IgD-negative memory B cell (primary cell): Measurements from ENCODE around the gene SORBS1. TPM values are rescaled to one million over a fixed set of nuclear protein-coding genes. Genes with fewer than 3 reads are reported as not detected.

Experiments
- H3K27ac Mint-ChIP-seq, 3 donors: one replicate each; pipeline ENCODE4 v1.8.0; 2020 to 2022; ENCODE audit warnings: mild to moderate bottlenecking in 3 of 3, mixed read lengths in 3 of 3, moderate library complexity in 1 of 3
- H3K27me3 Mint-ChIP-seq: one replicate; pipeline ENCODE4 v1.8.0; 2021; ENCODE audit warnings: mixed read lengths
- H3K36me3 Mint-ChIP-seq: one replicate; pipeline ENCODE4 v1.8.0; 2020; ENCODE audit warnings: mild to moderate bottlenecking, mixed read lengths
- H3K4me1 Mint-ChIP-seq, 3 donors: one replicate each; pipeline ENCODE4 v1.8.0; 2020 to 2022; ENCODE audit warnings: mixed read lengths in 3 of 3, mild to moderate bottlenecking in 1 of 3
- H3K4me3 Mint-ChIP-seq, 4 donors: one replicate each; pipeline ENCODE4 v1.8.0; 2020 to 2022; ENCODE audit warnings: mild to moderate bottlenecking in 4 of 4, mixed read lengths in 4 of 4, moderate library complexity in 3 of 4
- H3K9me3 Mint-ChIP-seq, 3 donors: one replicate each; pipeline ENCODE4 v1.8.0; 2020 to 2021; ENCODE audit warnings: mixed read lengths in 3 of 3, mild to moderate bottlenecking in 1 of 3
- polyA plus RNA-seq: library from polyadenylated mRNA; unstranded; fragments of 300-500 nt; fragmentation: Illumina TruSeq; gene quantifications from one replicate; pipeline ENCODE4 v1.2.3, GENCODE V29; 2021

The SORBS1 gene
- polyA plus RNA-seq, 1 donor from 2014 or later = 0.41 TPM

- Mint-ChIP-seq H3K36me3 (peaks cover 3% of the 10 kb centered on the region), H3K9me3 (no peaks in the 10 kb centered on the region), H3K27ac (no peak overlapping the region), H3K4me3 (no peak overlapping the region), H3K4me1 (peaks cover 0 to 7% (median 0%) of the 10 kb centered on the region in 3 donors), H3K27me3 (peaks cover 3% of the 10 kb centered on the region)
Measured at GRCh38 chr10:95522117-95522516, 39.1 kb downstream of the SORBS1 start.

GRCh38 chr10:95520617-95521016 is 40.6 kb downstream of the SORBS1 start:
- Mint-ChIP-seq H3K27me3 (peaks cover 3% of the 10 kb centered on the region), H3K9me3 (no peaks in the 10 kb centered on the region), H3K36me3 (peaks cover 3% of the 10 kb centered on the region), H3K27ac (no peak overlapping the region), H3K4me1 (peaks cover 0 to 7% (median 0%) of the 10 kb centered on the region in 3 donors), H3K4me3 (no peak overlapping the region)

GRCh38 chr10:95518455-95519452 is 42.4 kb downstream of the SORBS1 start:
- Mint-ChIP-seq H3K9me3 (no peaks in the 10 kb centered on the region), H3K36me3 (peaks cover 3% of the 10 kb centered on the region), H3K4me3 (no peak overlapping the region), H3K27ac (no peak overlapping the region), H3K27me3 (peaks cover 3% of the 10 kb centered on the region), H3K4me1 (peaks cover 0 to 7% (median 0%) of the 10 kb centered on the region in 3 donors)

GRCh38 chr10:95517536-95518454 is 43.4 kb downstream of the SORBS1 start:
- no peaks in the 10 kb centered on the region for H3K9me3 Mint-ChIP-seq
- H3K4me3 Mint-ChIP-seq = no peak overlapping the region
- H3K27me3 Mint-ChIP-seq = peaks cover 3% of the 10 kb centered on the region
- no peak overlapping the region for H3K27ac Mint-ChIP-seq
- peaks cover 3% of the 10 kb centered on the region for H3K36me3 Mint-ChIP-seq
- H3K4me1 Mint-ChIP-seq = peaks cover 0 to 7% (median 0%) of the 10 kb centered on the region in 3 donors

- H3K27ac Mint-ChIP-seq = no peak overlapping the region
- H3K27me3 Mint-ChIP-seq = no peaks in the 10 kb centered on the region
- H3K4me1 Mint-ChIP-seq = peaks cover 0 to 7% (median 0%) of the 10 kb centered on the region in 3 donors
- no peak overlapping the region for H3K4me3 Mint-ChIP-seq
- H3K9me3 Mint-ChIP-seq = no peaks in the 10 kb centered on the region
- H3K36me3 Mint-ChIP-seq = no peaks in the 10 kb centered on the region
Measured at GRCh38 chr10:95516774-95517373, 44.3 kb downstream of the SORBS1 start.

GRCh38 chr10:95513941-95514392 is 47.2 kb downstream of the SORBS1 start:
- H3K27me3 Mint-ChIP-seq = peaks cover 2% of the 10 kb centered on the region
- H3K9me3 Mint-ChIP-seq = no peaks in the 10 kb centered on the region
- H3K36me3 Mint-ChIP-seq = no peaks in the 10 kb centered on the region
- peaks cover 0 to 8% (median 0%) of the 10 kb centered on the region in 3 donors for H3K4me1 Mint-ChIP-seq
- H3K4me3 Mint-ChIP-seq = no peak overlapping the region
- H3K27ac Mint-ChIP-seq = no peak overlapping the region

- Mint-ChIP-seq H3K27ac (no peak overlapping the region), H3K36me3 (no peaks in the 10 kb centered on the region), H3K9me3 (no peaks in the 10 kb centered on the region), H3K27me3 (peaks cover 2% of the 10 kb centered on the region), H3K4me1 (peaks cover 0 to 8% (median 0%) of the 10 kb centered on the region in 3 donors), H3K4me3 (no peak overlapping the region)
Measured at GRCh38 chr10:95513008-95513589, 48.1 kb downstream of the SORBS1 start.

- H3K9me3 Mint-ChIP-seq = no peaks in the 10 kb centered on the region
- H3K27me3 Mint-ChIP-seq = peaks cover 3% of the 10 kb centered on the region
- no peak overlapping the region for H3K27ac Mint-ChIP-seq
Measured at GRCh38 chr10:95511314-95511713, 49.9 kb downstream of the SORBS1 start.

GRCh38 chr10:95509251-95509650 is 51.9 kb downstream of the SORBS1 start:
- H3K36me3 Mint-ChIP-seq = no peaks in the 10 kb centered on the region
- H3K9me3 Mint-ChIP-seq = no peaks in the 10 kb centered on the region
- H3K27me3 Mint-ChIP-seq = peaks cover 4% of the 10 kb centered on the region
- H3K27ac Mint-ChIP-seq = no peak overlapping the region
- peaks cover 0 to 1% (median 0%) of the 10 kb centered on the region in 3 donors for H3K4me1 Mint-ChIP-seq
- no peak overlapping the region for H3K4me3 Mint-ChIP-seq

More at GRCh38 chr10:95511314-95511713, 49.9 kb downstream of the SORBS1 start:
- H3K36me3 Mint-ChIP-seq = no peaks in the 10 kb centered on the region
- H3K4me1 Mint-ChIP-seq = peaks cover 0 to 1% (median 0%) of the 10 kb centered on the region in 3 donors
- H3K4me3 Mint-ChIP-seq = no peak overlapping the region

- Mint-ChIP-seq H3K27me3 (peaks cover 5% of the 10 kb centered on the region), H3K4me3 (no peak overlapping the region), H3K9me3 (no peaks in the 10 kb centered on the region), H3K4me1 (peaks cover 0 to 1% (median 0%) of the 10 kb centered on the region in 3 donors), H3K27ac (no peak overlapping the region), H3K36me3 (no peaks in the 10 kb centered on the region)
Measured at GRCh38 chr10:95508730-95509129, 52.4 kb downstream of the SORBS1 start.

GRCh38 chr10:95506056-95506737 is 55.0 kb downstream of the SORBS1 start:
- Mint-ChIP-seq H3K4me3 (no peak overlapping the region), H3K27me3 (peaks cover 5% of the 10 kb centered on the region), H3K4me1 (peaks cover 0 to 1% (median 0%) of the 10 kb centered on the region in 3 donors), H3K36me3 (no peaks in the 10 kb centered on the region), H3K9me3 (no peaks in the 10 kb centered on the region), H3K27ac (no peak overlapping the region)

GRCh38 chr10:95505641-95506040 is 55.5 kb downstream of the SORBS1 start:
- H3K9me3 Mint-ChIP-seq = no peaks in the 10 kb centered on the region
- H3K4me1 Mint-ChIP-seq = no peaks in the 10 kb centered on the region
- H3K36me3 Mint-ChIP-seq = no peaks in the 10 kb centered on the region
- H3K27me3 Mint-ChIP-seq = peaks cover 5% of the 10 kb centered on the region
- no peak overlapping the region for H3K27ac Mint-ChIP-seq
- H3K4me3 Mint-ChIP-seq = no peak overlapping the region

- peaks cover 3% of the 10 kb centered on the region for H3K27me3 Mint-ChIP-seq
- no peak overlapping the region for H3K4me3 Mint-ChIP-seq
- no peaks in the 10 kb centered on the region for H3K9me3 Mint-ChIP-seq
- H3K4me1 Mint-ChIP-seq = no peaks in the 10 kb centered on the region
- no peak overlapping the region for H3K27ac Mint-ChIP-seq
- no peaks in the 10 kb centered on the region for H3K36me3 Mint-ChIP-seq
Measured at GRCh38 chr10:95505084-95505610, 56.0 kb downstream of the SORBS1 start.
